Spleen (tissue), 11 donors: ENCODE data around the gene KIAA0753. TPM values are rescaled to one million over a fixed set of nuclear protein-coding genes. Genes with fewer than 3 reads are reported as not detected.

Experiments used
- DNase-seq: peaks from one replicate; pipeline ENCODE4 v3.0.0-alpha.2; 2020
- H3K27ac ChIP-seq, 8 donors: fragments of 200-600 bp; sonication (generic) in 7 of 8; 1 replicate in 4 of 8; 2 replicates in 4 of 8; pipeline versions ENCODE4 v1.5.0 to v1.8.0; 2016 to 2021; ENCODE audit warnings: inconsistent platforms in 4 of 8, mild to moderate bottlenecking in 4 of 8, moderate library complexity in 1 of 8
- H3K27me3 ChIP-seq, 7 donors: fragments of 200-600 bp; sonication (generic) in 6 of 7; replicated peaks in 1 of 7; 1 replicate in 4 of 7; 2 replicates in 3 of 7; pipeline versions ENCODE4 v1.5.0 to v1.8.0; 2016 to 2021; ENCODE audit warnings: inconsistent platforms in 3 of 7, mild to moderate bottlenecking in 1 of 7
- H3K36me3 ChIP-seq, 6 donors: fragments of 200-600 bp; sonication (generic) in 5 of 6; 1 replicate in 4 of 6; 2 replicates in 2 of 6; pipeline versions ENCODE4 v1.5.0 to v1.8.0; 2016 to 2021; ENCODE audit warnings: inconsistent platforms in 2 of 6
- H3K4me1 ChIP-seq, 6 donors: fragments of 200-600 bp; sonication (generic) in 5 of 6; 1 replicate in 3 of 6; 2 replicates in 3 of 6; pipeline versions ENCODE4 v1.5.0 to v1.8.0; 2016 to 2021; ENCODE audit warnings: inconsistent platforms in 3 of 6
- H3K4me3 ChIP-seq, 8 donors: fragments of 200-600 bp; sonication (generic) in 7 of 8; 1 replicate in 4 of 8; 2 replicates in 4 of 8; pipeline versions ENCODE4 v1.5.0 to v1.8.0; 2016 to 2021; ENCODE audit warnings: inconsistent platforms in 4 of 8, mild to moderate bottlenecking in 4 of 8, moderate library complexity in 2 of 8
- H3K9me3 ChIP-seq, 8 donors: fragments of 200-600 bp; sonication (generic) in 7 of 8; 1 replicate in 4 of 8; 2 replicates in 4 of 8; pipeline versions ENCODE4 v1.5.0 to v1.8.0; 2016 to 2021; ENCODE audit warnings: inconsistent platforms in 4 of 8
- CTCF ChIP-seq, 11 experiments: fragments of 200-600 bp in 7 of 11; fragments of 450-650 bp in 4 of 11; sonication (generic) in 4 of 11; IDR thresholded peaks in 8 of 11; conservative IDR thresholded peaks in 3 of 11; 1 replicate in 7 of 11; 2 replicates in 4 of 11; pipeline versions ENCODE4 v1.4.0 to v1.8.0; 2016 to 2021; ENCODE audit warnings: antibody characterized with exemption in 11 of 11, inconsistent platforms in 4 of 11, mild to moderate bottlenecking in 1 of 11
- POLR2A ChIP-seq, 3 donors: fragments of 450-650 bp; IDR thresholded peaks; one replicate each; pipeline ENCODE4 v1.5.1; 2017; ENCODE audit warnings: antibody characterized with exemption in 3 of 3, mild to moderate bottlenecking in 1 of 3
- POLR2AphosphoS5 ChIP-seq, 3 donors: sonication (generic); formaldehyde crosslinking; IDR thresholded peaks; one replicate each; pipeline ENCODE4 v1.5.1; 2017; ENCODE audit warnings: antibody characterized with exemption in 3 of 3
- WGBS, 5 donors: extraction: QIAGEN DNeasy Blood & Tissue Kit in 3 of 5; methylation state at CpG; one replicate each; pipeline versions ENCODE4 v1.1.5 to v1.1.7; 2013 to 2018; 5-methylcytosine and 5-hydroxymethylcytosine counted together
- intact Hi-C: fragments of 100-400 bp; cut with DNase I; formaldehyde crosslinking; loops from one replicate; pipeline ENCODE4 v1.15.0; 2023; ENCODE audit warnings: low total_unique reads
- polyA plus RNA-seq, 3 donors: library from polyadenylated mRNA; stranded (reverse); fragments of 200-250 nt; gene quantifications; one replicate each; pipeline ENCODE4 v1.2.1, GENCODE V29; 2013
- total RNA-seq, 7 donors: library from RNA; depleted of rRNA in 3 of 7; stranded (reverse); fragments of >200 nt in 3 of 7; fragmentation: NEBNext Ultra II Directional in 4 of 7; extraction: Animal tissue kit (Norgen Biotek cat#: 25700) in 4 of 7; gene quantifications; one replicate each; pipeline versions ENCODE4 v1.1.0 to v1.2.1, GENCODE V29; 2016 to 2021
- donor health status: healthy with polysubstance abuse.
- donor health status: DM: no; HTN: no; CAD: no; lungs with moderate emphysema.
- donor health status: DM: no; HTN: no; CAD: no.
- donor health status: Bipolar disorder and iron deficiency.
- donor health status: healthy.
- donor health status: DM: no; HTN: no; CAD: no.
- donor health status: DM: yes; HTN: yes; CAD: no.

KIAA0753 gene
- total and polyA plus RNA-seq, 10 donors = 4.2 to 21.8 (median 17.6) TPM

DNA sequence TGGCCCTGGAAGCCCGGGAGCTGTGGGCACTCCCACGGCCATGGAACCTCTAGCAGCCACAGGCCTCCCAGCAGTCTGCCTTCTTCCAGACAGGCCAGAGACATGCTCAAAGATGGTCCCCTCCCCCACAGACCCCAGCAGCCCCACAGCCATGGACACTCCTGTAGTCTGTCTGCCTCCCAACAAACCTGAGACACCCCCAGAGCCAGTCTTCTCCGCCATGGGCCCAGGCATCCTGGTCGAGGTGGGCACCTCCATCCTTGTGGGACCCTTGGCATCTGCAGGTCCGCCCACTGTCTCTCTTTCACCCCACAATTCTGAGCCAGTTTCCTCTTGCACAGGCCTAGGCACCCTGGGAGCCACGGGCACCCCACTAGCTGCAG is 3.1 kb downstream of the KIAA0753 start:
- Histone ChIP-seq H3K27me3 (no peaks in the 10 kb centered on the region), H3K36me3 (peaks cover 0 to 32% (median 17%) of the 10 kb centered on the region in 6 donors), H3K4me1 (peaks cover 24 to 51% (median 32%) of the 10 kb centered on the region in 6 donors), H3K9me3 (no peaks in the 10 kb centered on the region), H3K27ac (no peak overlapping the region), H3K4me3 (no peak overlapping the region)
- intact Hi-C loops = no loop called here
- TF ChIP-seq POLR2AphosphoS5 (IDR thresholded peaks at IDR 0.05) = no peak
- 93 to 97% (median 94%) methylated on average over 6 of the region's 6 CpGs for WGBS, 5 donors
- no peak for DNase-seq

GRCh38 chr17:6636616-6637457 is 3.7 kb downstream of the KIAA0753 start:
- Histone ChIP-seq H3K27me3 (no peaks in the 10 kb centered on the region), H3K4me1 (peaks cover 19 to 44% (median 26%) of the 10 kb centered on the region in 6 donors), H3K27ac (no peak overlapping the region), H3K9me3 (no peaks in the 10 kb centered on the region), H3K4me3 (no peak overlapping the region), H3K36me3 (peaks cover 0 to 33% (median 20%) of the 10 kb centered on the region in 6 donors)
- DNase-seq = no peak
- 91 to 97% (median 92%) methylated on average over 17 of the region's 17 CpGs for WGBS, 5 donors
- intact Hi-C loops = no loop called here
- TF ChIP-seq POLR2AphosphoS5 (IDR thresholded peaks at IDR 0.05) (peak in 1 of 3 donors; percentile 20), CTCF (IDR thresholded peaks at IDR 0.05 in 8 of 11, conservative IDR thresholded peaks at IDR 0.05 in 3 of 11) (no peak), POLR2A (IDR thresholded peaks at IDR 0.05) (no peak)

DNA sequence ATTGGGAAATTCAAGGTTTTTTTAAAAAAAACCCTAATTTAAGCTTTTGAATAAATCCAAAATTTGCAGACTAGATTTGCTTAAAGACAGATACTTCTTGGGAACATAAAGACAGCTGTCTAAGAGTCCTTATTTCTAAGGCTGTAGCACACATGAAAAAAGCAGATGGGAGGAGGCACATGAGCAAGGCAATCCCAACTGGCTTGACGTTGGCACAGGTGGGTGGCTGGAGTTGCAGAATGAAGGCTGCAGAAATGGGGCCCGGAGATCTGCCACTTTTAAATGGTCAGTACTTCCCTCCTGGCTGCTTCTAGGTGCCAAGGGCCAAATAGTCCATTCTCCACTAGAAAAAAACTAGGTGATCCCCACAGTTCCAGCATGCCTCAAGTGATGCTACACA is 4.4 kb downstream of the KIAA0753 start:
- Histone ChIP-seq H3K27ac (no peak overlapping the region), H3K27me3 (no peaks in the 10 kb centered on the region), H3K36me3 (peaks cover 0 to 40% (median 21%) of the 10 kb centered on the region in 6 donors), H3K4me3 (no peak overlapping the region), H3K4me1 (peaks cover 15 to 37% (median 20%) of the 10 kb centered on the region in 6 donors), H3K9me3 (no peaks in the 10 kb centered on the region)
- no peak for DNase-seq
- WGBS, 5 donors = 81 to 100% (median 90%) methylated on average over 2 of the region's 2 CpGs
- TF ChIP-seq POLR2A (IDR thresholded peaks at IDR 0.05) = no peak
- TF ChIP-seq CTCF (IDR thresholded peaks at IDR 0.05 in 8 of 11, conservative IDR thresholded peaks at IDR 0.05 in 3 of 11) = no peak
- no peak for TF ChIP-seq POLR2AphosphoS5 (IDR thresholded peaks at IDR 0.05)
- intact Hi-C loops = no loop called here

DNA sequence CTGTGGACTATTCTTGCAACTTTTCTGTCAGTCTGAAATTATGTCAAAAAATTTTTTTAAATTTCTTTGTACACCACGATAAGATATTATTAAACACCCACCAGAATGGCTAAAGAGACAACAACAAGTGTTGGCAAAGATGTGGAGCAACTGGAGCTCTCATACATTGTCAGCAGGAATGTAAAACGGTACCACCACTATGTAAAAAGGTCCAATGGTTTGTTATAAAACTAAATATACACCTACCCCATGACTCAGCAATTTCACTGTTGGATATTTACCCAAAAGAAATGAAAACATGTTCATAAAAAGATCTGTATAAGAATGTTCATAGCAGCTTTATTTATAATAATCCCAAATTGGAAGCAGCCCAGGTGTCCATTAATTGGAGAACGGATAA is 7.2 kb downstream of the KIAA0753 start:
- no peak overlapping the region for H3K27ac ChIP-seq
- no peak for DNase-seq
- H3K4me3 ChIP-seq = no peak overlapping the region
- no peak for TF ChIP-seq CTCF (IDR thresholded peaks at IDR 0.05 in 8 of 11, conservative IDR thresholded peaks at IDR 0.05 in 3 of 11)
- no peak for TF ChIP-seq POLR2A (IDR thresholded peaks at IDR 0.05)
- no peak for TF ChIP-seq POLR2AphosphoS5 (IDR thresholded peaks at IDR 0.05)
- WGBS, 5 donors = 95 to 97% (median 96%) methylated on average over 3 of the region's 3 CpGs
- H3K9me3 ChIP-seq = no peaks in the 10 kb centered on the region
- H3K4me1 ChIP-seq = peaks cover 0 to 16% (median 3%) of the 10 kb centered on the region in 6 donors
- peaks cover 0 to 69% (median 23%) of the 10 kb centered on the region in 6 donors for H3K36me3 ChIP-seq
- no peaks in the 10 kb centered on the region for H3K27me3 ChIP-seq
- intact Hi-C loops = no loop called here
